GM21381 (cell line): Measurements from ENCODE around the gene C4A.
"Not testable (repeated sequence)": the region's sequence is repeated elsewhere in the genome, so short reads cannot be mapped to it uniquely, and the experiment has no call there.

ENCODE experiments used
- ATAC-seq: cut with Tn5 transposase; IDR thresholded peaks from one replicate; pipeline ENCODE4 v1.9.1; 2021; ENCODE audit warnings: mild to moderate bottlenecking, moderate library complexity; ENCODE audit not compliant: unreplicated experiment

Gene C4A

DNA sequence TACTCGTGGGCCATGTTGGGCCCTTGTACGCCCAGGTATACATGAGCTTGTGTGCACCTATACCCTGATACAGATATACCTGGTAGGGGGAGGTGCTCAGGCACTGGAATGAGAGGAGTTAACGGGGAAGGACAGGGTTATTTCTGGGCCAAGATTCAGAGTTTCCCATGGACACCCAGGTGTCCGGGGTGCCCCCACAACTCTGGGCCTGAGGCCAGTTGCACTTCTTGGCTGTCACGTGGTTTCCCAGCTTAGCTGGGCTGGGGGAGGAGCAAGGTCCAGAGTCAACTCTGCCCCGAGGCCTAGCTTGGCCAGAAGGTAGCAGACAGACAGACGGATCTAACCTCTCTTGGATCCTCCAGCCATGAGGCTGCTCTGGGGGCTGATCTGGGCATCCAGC lies at the start of gene C4A:
Gene C4A, plus strand, starts transcription at position 314 of the 400 bp plus-strand sequence. Its CDS starts 51 bp downstream, at position 365.
- not testable (repeated sequence) for ATAC-seq

GRCh38 chr6:31932137-31932536 lies 49.7 kb upstream of the C4A start:
- not testable (repeated sequence) for ATAC-seq

GRCh38 chr6:31933537-31933936 lies 48.3 kb upstream of the C4A start:
- no peak for ATAC-seq

GRCh38 chr6:31935021-31935420 lies 46.8 kb upstream of the C4A start:
- no peak for ATAC-seq

DNA sequence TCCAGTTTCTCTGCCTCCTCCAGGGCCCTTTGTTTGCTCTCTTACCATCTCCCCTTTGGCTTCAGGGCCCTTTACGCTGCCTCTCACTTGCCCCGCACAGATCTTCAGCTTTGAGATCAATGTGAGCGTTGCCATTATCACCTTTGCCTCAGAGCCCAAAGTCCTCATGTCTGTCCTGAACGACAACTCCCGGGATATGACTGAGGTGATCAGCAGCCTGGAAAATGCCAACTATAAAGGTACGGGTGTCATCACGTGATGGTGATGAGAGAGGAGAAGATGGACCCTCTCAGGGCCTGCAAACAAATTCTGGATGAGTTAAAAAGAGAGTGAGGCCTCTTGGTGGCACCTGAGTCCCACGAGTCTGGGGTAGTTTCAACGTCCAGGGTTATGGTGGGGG lies 46.0 kb upstream of the C4A start:
- no peak for ATAC-seq

DNA sequence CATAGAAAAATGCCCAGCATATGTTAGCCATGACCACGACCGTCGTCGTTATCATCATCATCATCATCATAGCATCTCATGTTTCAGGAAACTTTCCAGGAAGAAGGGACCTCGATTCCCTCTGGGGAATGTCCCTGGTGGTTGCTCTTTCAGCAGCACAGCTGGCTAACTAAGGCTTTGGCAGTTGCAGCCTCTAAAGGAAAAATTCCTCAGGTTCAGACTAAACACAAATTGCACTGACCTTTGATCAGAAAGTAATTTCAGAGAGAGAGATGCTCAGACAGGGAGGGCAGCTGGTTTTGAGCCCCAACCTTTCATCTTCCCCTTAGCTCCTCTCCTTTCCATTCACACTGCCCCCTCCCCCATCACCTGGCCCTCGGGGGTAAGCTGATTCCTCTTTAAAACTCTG lies 41.6 kb upstream of the C4A start:
- ATAC-seq: no peak

DNA sequence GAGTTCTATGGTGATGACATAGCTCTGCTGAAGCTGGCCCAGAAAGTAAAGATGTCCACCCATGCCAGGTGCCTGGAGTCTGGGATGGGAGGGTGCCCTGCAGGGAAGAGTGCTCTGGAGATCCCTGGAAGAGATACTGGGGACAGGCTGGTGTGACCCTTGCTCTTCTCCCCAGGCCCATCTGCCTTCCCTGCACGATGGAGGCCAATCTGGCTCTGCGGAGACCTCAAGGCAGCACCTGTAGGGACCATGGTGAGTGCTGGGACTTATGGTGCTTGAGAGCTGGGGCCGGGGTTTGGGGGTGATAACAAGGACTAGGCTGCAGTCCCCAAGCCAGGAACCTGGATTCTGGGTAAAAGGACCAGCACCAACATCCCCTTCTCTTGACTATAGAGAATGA lies 38.1 kb upstream of the C4A start:
- no peak for ATAC-seq

DNA sequence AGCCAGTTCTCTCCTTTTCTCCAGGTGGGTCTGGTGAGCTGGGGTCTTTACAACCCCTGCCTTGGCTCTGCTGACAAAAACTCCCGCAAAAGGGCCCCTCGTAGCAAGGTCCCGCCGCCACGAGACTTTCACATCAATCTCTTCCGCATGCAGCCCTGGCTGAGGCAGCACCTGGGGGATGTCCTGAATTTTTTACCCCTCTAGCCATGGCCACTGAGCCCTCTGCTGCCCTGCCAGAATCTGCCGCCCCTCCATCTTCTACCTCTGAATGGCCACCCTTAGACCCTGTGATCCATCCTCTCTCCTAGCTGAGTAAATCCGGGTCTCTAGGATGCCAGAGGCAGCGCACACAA lies 36.7 kb upstream of the C4A start:
- no peak for ATAC-seq

- no peak for ATAC-seq
These were observed 36.1 kb upstream of the C4A start, which contains the start of gene CFB for GRCh38 chr6:31945507-31946369. TSS of gene CFB (plus strand) at chr6:31946095. CDS start at chr6:31946222, 127 bp downstream.

DNA sequence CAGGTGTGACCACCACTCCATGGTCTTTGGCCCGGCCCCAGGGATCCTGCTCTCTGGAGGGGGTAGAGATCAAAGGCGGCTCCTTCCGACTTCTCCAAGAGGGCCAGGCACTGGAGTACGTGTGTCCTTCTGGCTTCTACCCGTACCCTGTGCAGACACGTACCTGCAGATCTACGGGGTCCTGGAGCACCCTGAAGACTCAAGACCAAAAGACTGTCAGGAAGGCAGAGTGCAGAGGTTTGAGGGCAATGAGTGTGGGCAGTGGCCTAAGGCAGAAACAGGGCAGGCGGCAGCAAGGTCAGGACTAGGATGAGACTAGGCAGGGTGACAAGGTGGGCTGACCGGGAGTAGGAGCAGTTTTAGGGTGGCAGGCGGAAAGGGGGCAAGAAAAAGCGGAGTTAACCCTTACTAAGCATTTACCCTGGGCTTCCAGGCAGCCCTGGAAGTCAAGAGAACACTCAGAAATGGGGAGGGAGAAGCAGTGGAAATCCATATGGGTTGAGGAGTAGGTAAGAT lies 35.4 kb upstream of the C4A start:
- ATAC-seq: no peak

GRCh38 chr6:31947070-31947675 lies 34.7 kb upstream of the C4A start:
- no peak for ATAC-seq

DNA sequence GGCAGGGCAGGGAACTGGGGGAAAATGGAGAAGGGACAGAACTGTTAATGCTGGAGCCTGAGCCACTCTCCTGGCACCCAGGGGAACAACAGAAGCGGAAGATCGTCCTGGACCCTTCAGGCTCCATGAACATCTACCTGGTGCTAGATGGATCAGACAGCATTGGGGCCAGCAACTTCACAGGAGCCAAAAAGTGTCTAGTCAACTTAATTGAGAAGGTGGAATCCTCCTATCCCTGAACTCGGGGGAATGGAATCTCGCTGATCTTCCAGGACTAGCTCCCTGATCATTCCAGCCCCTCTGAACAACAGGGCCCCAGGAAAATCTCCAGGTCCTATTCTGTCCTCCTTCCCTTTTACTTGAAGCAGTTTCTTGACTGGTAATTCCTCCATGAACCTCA lies 34.0 kb upstream of the C4A start:
- no peak for ATAC-seq

DNA sequence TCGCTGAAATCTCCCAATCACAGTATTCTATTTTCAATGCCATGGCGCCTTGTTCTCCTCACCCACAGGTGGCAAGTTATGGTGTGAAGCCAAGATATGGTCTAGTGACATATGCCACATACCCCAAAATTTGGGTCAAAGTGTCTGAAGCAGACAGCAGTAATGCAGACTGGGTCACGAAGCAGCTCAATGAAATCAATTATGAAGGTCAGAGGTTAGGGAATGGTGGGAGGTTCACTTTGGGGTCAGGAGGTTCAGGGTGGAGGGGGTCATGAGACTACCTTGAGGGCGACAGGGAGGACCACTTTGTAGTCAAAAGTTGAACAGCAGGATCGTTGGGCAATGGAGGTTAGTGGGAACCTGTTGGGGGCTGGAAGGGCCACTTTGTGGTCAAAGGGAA lies 33.6 kb upstream of the C4A start:
- no peak for ATAC-seq

DNA sequence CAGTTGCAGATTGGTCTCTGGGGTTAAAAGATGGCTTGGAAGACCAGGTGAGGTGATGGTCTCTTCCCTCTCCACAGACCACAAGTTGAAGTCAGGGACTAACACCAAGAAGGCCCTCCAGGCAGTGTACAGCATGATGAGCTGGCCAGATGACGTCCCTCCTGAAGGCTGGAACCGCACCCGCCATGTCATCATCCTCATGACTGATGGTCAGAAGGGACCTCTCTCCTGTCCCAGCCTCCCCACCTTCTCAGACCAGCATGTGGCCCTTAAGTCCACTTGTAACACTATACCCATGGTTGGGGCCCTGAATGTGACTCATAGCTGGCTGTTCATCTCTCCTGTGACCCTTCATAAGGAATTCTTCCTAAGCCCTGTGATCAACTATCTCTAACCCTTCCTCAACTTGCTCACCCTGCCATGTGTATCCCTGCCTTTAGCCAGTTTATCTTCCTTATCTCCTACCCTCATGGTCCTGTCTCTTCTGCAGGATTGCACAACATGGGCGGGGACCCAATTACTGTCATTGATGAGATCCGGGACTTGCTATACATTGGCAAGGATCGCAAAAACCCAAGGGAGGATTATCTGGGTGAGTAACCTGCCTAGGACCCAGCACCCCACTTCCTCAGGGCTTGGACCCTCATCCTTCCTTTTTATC lies 33.0 kb upstream of the C4A start:
- ATAC-seq: no peak

DNA sequence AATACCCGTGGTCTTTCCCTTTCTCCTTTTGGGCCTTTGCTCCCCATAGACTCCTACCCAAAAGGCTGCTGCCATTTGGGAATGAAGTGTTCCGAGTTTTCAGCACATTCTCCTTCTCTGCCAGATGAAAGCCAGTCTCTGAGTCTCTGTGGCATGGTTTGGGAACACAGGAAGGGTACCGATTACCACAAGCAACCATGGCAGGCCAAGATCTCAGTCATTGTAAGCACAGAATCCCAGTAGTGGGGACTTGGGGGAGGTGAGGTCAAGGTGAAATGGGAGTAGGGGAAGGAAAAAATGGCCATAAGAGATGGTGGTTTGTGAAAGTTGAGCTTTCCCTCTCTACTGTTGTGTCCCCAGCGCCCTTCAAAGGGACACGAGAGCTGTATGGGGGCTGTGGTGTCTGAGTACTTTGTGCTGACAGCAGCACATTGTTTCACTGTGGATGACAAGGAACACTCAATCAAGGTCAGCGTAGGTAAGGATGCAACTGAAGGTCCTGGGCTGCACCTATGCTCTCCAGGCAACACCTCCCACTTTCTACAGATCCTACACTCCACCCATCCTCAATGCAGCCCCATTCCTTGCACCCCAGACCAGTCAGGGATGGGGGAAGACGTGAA lies 31.8 kb upstream of the C4A start:
- ATAC-seq: no peak

- no peak for ATAC-seq
These were observed 29.6 kb upstream of the C4A start for GRCh38 chr6:31952140-31952805.

DNA sequence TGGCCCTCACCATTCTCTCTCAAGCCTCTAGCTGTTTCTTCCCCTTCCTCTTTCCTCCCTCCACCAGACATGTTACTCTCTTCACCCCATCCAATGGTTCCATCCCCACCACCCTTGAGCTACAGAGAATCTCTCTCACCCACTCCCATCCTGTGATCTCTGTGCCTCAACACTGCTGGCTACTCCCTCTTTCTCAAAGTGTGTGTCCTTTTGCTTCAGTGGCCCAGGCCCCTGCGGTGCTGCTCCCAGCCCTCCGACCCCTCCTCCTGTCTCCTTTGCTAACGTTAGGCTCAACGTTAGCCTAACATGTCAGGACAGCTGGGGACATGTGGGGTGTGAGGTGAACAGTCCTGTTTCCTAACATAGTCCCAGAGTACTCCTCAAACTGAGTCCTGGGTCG lies 29.0 kb upstream of the C4A start:
- no peak for ATAC-seq

- no peak for ATAC-seq
These were observed 27.3 kb upstream of the C4A start for GRCh38 chr6:31954511-31954910.

DNA sequence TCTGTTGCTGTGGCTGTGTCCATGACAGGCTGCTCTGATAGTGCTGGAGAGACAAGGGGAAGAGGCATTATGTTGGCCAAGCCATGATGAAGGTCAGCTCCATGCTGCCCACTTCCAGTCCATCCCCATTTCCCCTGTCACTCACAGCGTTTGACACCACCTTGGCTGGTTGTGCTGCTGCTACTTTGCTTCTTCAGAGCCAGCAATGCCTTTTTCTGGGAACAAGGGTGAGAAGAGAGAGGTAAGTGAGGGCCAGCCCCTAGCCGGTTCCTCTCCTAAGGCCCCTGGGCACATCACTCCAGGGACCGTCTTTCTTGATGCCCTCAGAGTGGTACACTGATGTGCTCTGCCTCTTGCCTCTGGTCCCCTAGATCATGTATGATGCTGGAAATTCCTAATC lies 25.1 kb upstream of the C4A start:
- no peak for ATAC-seq

GRCh38 chr6:31958412-31958740 lies 23.5 kb upstream of the C4A start:
- no peak for ATAC-seq
